ENCODE measurements around the gene CERS6. TPM values are rescaled to one million over a fixed set of nuclear protein-coding genes. Genes with fewer than 3 reads are reported as not detected.

CERS6 gene
- total RNA-seq, 1 experiment from 2014 or later = 8.3 TPM

DNA sequence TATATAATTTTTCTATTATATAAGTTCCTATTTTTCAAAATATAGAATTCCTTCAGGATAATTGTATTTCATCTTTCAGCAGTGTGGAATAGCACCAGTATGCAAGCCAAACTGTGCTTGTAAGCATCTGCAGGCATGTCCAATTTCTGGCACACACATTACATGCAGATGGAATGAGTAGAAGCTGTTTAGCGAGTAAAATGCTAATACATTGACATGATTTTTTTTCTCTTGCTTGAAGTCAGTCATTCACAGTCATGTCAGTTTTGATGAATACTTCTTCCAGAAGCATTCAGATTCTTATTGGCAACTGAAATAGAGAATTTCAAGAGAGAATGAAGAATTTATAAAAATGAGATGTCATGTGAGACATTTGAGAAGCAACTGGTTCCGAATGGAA, 109.4 kb downstream of the CERS6 start:
- Histone ChIP-seq H3F3A (ENCODE audit: insufficient read depth, low read depth) (no peaks in the 10 kb centered on the region), H4K20me1 (ENCODE audit: insufficient read depth) (no peaks in the 10 kb centered on the region), H3K4me3 (no peak overlapping the region), H3K4me1 (replicated peaks; ENCODE audit: insufficient read depth) (no peaks in the 10 kb centered on the region), H3K27me3 (ENCODE audit: insufficient read depth, low read depth) (no peaks in the 10 kb centered on the region), H3K4me2 (no peak overlapping the region), H3K9me3 (ENCODE audit: insufficient read depth, low read depth) (no peaks in the 10 kb centered on the region), H3K27ac (no peak overlapping the region), H3K79me2 (ENCODE audit: low read depth) (no peaks in the 10 kb centered on the region), H3K9me2 (ENCODE audit: insufficient read depth) (no peaks in the 10 kb centered on the region), H2AFZ (no peak overlapping the region), H3K36me3 (ENCODE audit: low read depth) (no peaks in the 10 kb centered on the region)
- intact Hi-C loops (cut with micrococcal nuclease; ENCODE audit: unreplicated experiment) = no loop called here
- ChIA-PET CTCF (no interaction called here), POLR2A (ENCODE audit: unreplicated experiment) (no interaction called here)
- no peak for DNase-seq
- TF ChIP-seq, protein P1, sequence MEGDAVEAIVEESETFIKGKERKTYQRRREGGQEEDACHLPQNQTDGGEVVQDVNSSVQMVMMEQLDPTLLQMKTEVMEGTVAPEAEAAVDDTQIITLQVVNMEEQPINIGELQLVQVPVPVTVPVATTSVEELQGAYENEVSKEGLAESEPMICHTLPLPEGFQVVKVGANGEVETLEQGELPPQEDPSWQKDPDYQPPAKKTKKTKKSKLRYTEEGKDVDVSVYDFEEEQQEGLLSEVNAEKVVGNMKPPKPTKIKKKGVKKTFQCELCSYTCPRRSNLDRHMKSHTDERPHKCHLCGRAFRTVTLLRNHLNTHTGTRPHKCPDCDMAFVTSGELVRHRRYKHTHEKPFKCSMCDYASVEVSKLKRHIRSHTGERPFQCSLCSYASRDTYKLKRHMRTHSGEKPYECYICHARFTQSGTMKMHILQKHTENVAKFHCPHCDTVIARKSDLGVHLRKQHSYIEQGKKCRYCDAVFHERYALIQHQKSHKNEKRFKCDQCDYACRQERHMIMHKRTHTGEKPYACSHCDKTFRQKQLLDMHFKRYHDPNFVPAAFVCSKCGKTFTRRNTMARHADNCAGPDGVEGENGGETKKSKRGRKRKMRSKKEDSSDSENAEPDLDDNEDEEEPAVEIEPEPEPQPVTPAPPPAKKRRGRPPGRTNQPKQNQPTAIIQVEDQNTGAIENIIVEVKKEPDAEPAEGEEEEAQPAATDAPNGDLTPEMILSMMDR (conservative IDR thresholded peaks at IDR 0.05) = no peak
- no peak for TF ChIP-seq EZH2 (IDR thresholded peaks at IDR 0.05; ENCODE audit: low read depth)
- no TSS peak for BruUV-seq (replicated peaks)

DNA sequence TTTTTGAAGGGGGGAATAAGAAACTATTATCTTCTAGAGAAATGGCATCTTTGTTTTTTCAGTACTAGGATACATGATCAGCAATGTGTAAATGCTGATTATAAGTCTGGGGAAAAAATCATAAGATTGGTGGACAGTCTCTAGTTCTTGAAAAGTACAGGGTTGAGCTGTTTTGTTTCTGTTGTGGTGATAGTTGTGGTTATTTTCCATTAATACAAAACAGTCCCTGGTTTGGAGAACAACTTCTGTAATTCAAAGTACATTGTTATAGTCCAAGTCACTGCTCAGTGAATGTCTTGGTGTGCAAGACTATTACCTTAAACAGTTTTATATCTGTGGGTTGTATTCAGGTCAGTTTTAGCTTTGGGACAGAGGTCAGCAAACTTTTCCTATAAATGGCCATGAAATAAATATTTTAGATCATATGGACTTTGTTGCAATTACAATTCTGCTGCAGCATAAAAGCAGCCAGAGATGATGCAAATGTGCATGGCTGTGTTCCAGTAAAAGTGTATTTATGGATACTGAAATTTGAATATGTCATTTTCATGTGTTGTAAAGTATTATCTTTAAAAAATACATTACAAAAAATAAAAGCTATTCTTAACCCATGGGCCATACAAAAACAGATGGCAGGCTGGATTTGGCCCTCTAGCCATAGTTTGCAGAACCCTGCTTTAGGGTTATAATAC, 111.0 kb downstream of the CERS6 start:
- CTCF ChIA-PET = no interaction called here
- H3K79me2 ChIP-seq (ENCODE audit: low read depth) = no peaks in the 10 kb centered on the region

DNA sequence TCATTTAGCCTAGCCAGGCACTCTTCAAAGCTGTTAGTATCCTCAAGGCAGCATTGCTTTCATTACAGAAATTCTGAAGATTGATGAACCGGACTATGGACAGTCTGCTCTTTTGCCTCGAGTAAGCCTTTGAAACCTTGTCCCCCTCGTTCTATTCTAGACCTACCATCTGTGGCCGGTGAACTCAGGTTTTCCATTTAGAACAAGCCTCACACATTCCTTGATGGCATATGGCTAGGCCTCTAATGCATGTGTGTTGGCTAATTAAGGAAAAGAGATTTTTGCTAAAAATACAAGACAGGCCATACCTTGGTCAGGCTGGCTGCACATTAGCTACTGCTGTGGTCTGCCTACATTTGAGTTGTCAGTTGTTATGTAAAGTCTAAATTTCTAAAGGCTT, 111.8 kb downstream of the CERS6 start:
- Histone ChIP-seq H3F3A (ENCODE audit: insufficient read depth, low read depth) (no peaks in the 10 kb centered on the region), H3K36me3 (ENCODE audit: low read depth) (no peaks in the 10 kb centered on the region), H3K27me3 (ENCODE audit: insufficient read depth, low read depth) (no peaks in the 10 kb centered on the region), H2AFZ (no peak overlapping the region), H3K4me3 (no peak overlapping the region), H3K79me2 (ENCODE audit: low read depth) (no peaks in the 10 kb centered on the region), H3K4me1 (replicated peaks; ENCODE audit: insufficient read depth) (no peaks in the 10 kb centered on the region), H3K9me2 (ENCODE audit: insufficient read depth) (no peaks in the 10 kb centered on the region), H3K9me3 (ENCODE audit: insufficient read depth, low read depth) (no peaks in the 10 kb centered on the region), H3K4me2 (no peak overlapping the region), H3K27ac (no peak overlapping the region), H4K20me1 (ENCODE audit: insufficient read depth) (no peaks in the 10 kb centered on the region)
- TF ChIP-seq EZH2 (IDR thresholded peaks at IDR 0.05; ENCODE audit: low read depth) = no peak
- TF ChIP-seq, protein P1 (conservative IDR thresholded peaks at IDR 0.05) = no peak
- BruUV-seq (replicated peaks) = no TSS peak
- no peak for DNase-seq
- intact Hi-C loops (cut with micrococcal nuclease; ENCODE audit: unreplicated experiment) = no loop called here
- ChIA-PET CTCF (no interaction called here), POLR2A (ENCODE audit: unreplicated experiment) (no interaction called here)

More for the DNA sequence above, 111.0 kb downstream of the CERS6 start:
- no peak overlapping the region for H3K27ac ChIP-seq
- POLR2A ChIA-PET (ENCODE audit: unreplicated experiment) = no interaction called here
- H3K9me3 ChIP-seq (ENCODE audit: insufficient read depth, low read depth) = no peaks in the 10 kb centered on the region
- H2AFZ ChIP-seq = no peak overlapping the region
- no peaks in the 10 kb centered on the region for H3K27me3 ChIP-seq (ENCODE audit: insufficient read depth, low read depth)
- no peaks in the 10 kb centered on the region for H4K20me1 ChIP-seq (ENCODE audit: insufficient read depth)
- intact Hi-C loops (cut with micrococcal nuclease; ENCODE audit: unreplicated experiment) = no loop called here
- no peak overlapping the region for H3K4me3 ChIP-seq
- DNase-seq = no peak
- BruUV-seq (replicated peaks) = no TSS peak
- no peak for TF ChIP-seq EZH2 (IDR thresholded peaks at IDR 0.05; ENCODE audit: low read depth)
- TF ChIP-seq, protein P1 (conservative IDR thresholded peaks at IDR 0.05) = no peak
- no peaks in the 10 kb centered on the region for H3F3A ChIP-seq (ENCODE audit: insufficient read depth, low read depth)
- H3K4me1 ChIP-seq (replicated peaks; ENCODE audit: insufficient read depth) = no peaks in the 10 kb centered on the region
- H3K9me2 ChIP-seq (ENCODE audit: insufficient read depth) = no peaks in the 10 kb centered on the region
- no peaks in the 10 kb centered on the region for H3K36me3 ChIP-seq (ENCODE audit: low read depth)
- H3K4me2 ChIP-seq = no peak overlapping the region
